Liver (tissue), 9 donors: Measurements from ENCODE around the gene SMAD7. TPM values are rescaled to one million over a fixed set of nuclear protein-coding genes. Genes with fewer than 3 reads are reported as not detected.

ENCODE experiments used
- DNase-seq: peaks from one replicate; pipeline ENCODE4 v3.0.0-alpha.2; 2017; ENCODE audit warnings: low spot score
- H3K27ac ChIP-seq, 2 donors: one replicate each; pipeline ENCODE4 v1.7.0; 2013; ENCODE audit warnings: inconsistent platforms in 2 of 2, low read length in 2 of 2, control low read depth in 1 of 2, low read depth in 1 of 2, mild to moderate bottlenecking in 1 of 2
- H3K27me3 ChIP-seq, 4 donors: one replicate each; pipeline versions ENCODE4 v1.6.1 to v1.7.0; 2013; ENCODE audit warnings: low read length in 3 of 4, inconsistent platforms in 1 of 4, mild to moderate bottlenecking in 1 of 4, moderate library complexity in 1 of 4; ENCODE audit not compliant: control insufficient read depth in 4 of 4, insufficient read depth in 4 of 4
- H3K36me3 ChIP-seq, 4 donors: one replicate each; pipeline versions ENCODE4 v1.6.1 to v1.7.0; 2013; ENCODE audit warnings: low read length in 3 of 4, mild to moderate bottlenecking in 3 of 4, low read depth in 1 of 4, moderate library complexity in 1 of 4; ENCODE audit not compliant: control insufficient read depth in 4 of 4, insufficient read depth in 3 of 4
- H3K4me1 ChIP-seq, 4 donors: one replicate each; pipeline versions ENCODE4 v1.6.1 to v1.7.0; 2013; ENCODE audit warnings: low read length in 3 of 4, mild to moderate bottlenecking in 3 of 4, moderate library complexity in 1 of 4; ENCODE audit not compliant: control insufficient read depth in 4 of 4, insufficient read depth in 4 of 4
- H3K4me3 ChIP-seq, 3 donors: one replicate each; pipeline versions ENCODE4 v1.6.1 to v1.7.0; 2013; ENCODE audit warnings: low read length in 3 of 3, control low read depth in 1 of 3, low read depth in 1 of 3, mild to moderate bottlenecking in 1 of 3
- H3K9ac ChIP-seq, 2 donors: one replicate each; pipeline ENCODE4 v1.7.0; 2013; ENCODE audit warnings: low read length in 2 of 2, mild to moderate bottlenecking in 2 of 2, moderate library complexity in 2 of 2, control low read depth in 1 of 2, low read depth in 1 of 2
- H3K9me3 ChIP-seq, 4 donors: one replicate each; pipeline versions ENCODE4 v1.6.1 to v1.7.0; 2013; ENCODE audit warnings: low read length in 3 of 4; ENCODE audit not compliant: control insufficient read depth in 4 of 4
- CTCF ChIP-seq: fragments of 150-350 bp; IDR thresholded peaks from 2 replicates; pipeline ENCODE4 v1.5.1; 2017; ENCODE audit warnings: improper control_type of control experiment, low read depth, low read length; ENCODE audit not compliant: missing input control
- EGR1 ChIP-seq, 2 donors: IDR thresholded peaks; 2 replicates each; pipeline ENCODE4 v1.6.1; 2016 to 2018; ENCODE audit warnings: antibody characterized with exemption in 2 of 2, low read depth in 2 of 2
- FOXA1 ChIP-seq: IDR thresholded peaks from 2 replicates; pipeline ENCODE4 v1.6.1; 2016; ENCODE audit warnings: antibody characterized with exemption
- FOXA2 ChIP-seq: IDR thresholded peaks from 2 replicates; pipeline ENCODE4 v1.6.1; 2016; ENCODE audit warnings: antibody characterized with exemption
- GABPA ChIP-seq, 2 donors: IDR thresholded peaks in 1 of 2; conservative IDR thresholded peaks in 1 of 2; 2 replicates each; pipeline ENCODE4 v1.6.1; 2016; ENCODE audit warnings: antibody characterized with exemption in 2 of 2, mild to moderate bottlenecking in 1 of 2, moderate library complexity in 1 of 2
- HNF4A ChIP-seq, 2 donors: conservative IDR thresholded peaks; 2 replicates each; pipeline ENCODE4 v1.6.1; 2016; ENCODE audit warnings: antibody characterized with exemption in 2 of 2, mild to moderate bottlenecking in 2 of 2
- HNF4G ChIP-seq: IDR thresholded peaks from 2 replicates; pipeline ENCODE4 v1.6.1; 2016; ENCODE audit warnings: antibody characterized with exemption
- JUND ChIP-seq, 2 donors: IDR thresholded peaks; 2 replicates each; pipeline ENCODE4 v1.6.1; 2016; ENCODE audit warnings: antibody characterized with exemption in 2 of 2
- NR2F2 ChIP-seq: IDR thresholded peaks from 2 replicates; pipeline ENCODE4 v1.6.1; 2016; ENCODE audit warnings: antibody characterized with exemption
- RAD21 ChIP-seq, 2 donors: IDR thresholded peaks; 2 replicates each; pipeline ENCODE4 v1.6.1; 2016; ENCODE audit warnings: antibody characterized with exemption in 2 of 2, mild to moderate bottlenecking in 2 of 2
- RXRA ChIP-seq, 2 donors: IDR thresholded peaks; 2 replicates each; pipeline ENCODE4 v1.6.1; 2017 to 2018; ENCODE audit warnings: antibody characterized with exemption in 2 of 2, mild to moderate bottlenecking in 1 of 2
- SP1 ChIP-seq: IDR thresholded peaks from 2 replicates; pipeline ENCODE4 v1.6.1; 2018; ENCODE audit warnings: antibody characterized with exemption, mild to moderate bottlenecking
- TAF1 ChIP-seq: conservative IDR thresholded peaks from 2 replicates; pipeline ENCODE4 v1.6.1; 2016; ENCODE audit warnings: antibody characterized with exemption, mild to moderate bottlenecking
- YY1 ChIP-seq: IDR thresholded peaks from 2 replicates; pipeline ENCODE4 v1.6.1; 2016; ENCODE audit warnings: antibody characterized with exemption, mild to moderate bottlenecking
- WGBS: extraction: QIAGEN DNeasy Blood & Tissue Kit; methylation state at CpG from one replicate; pipeline ENCODE4 v1.1.7; 2013; 5-methylcytosine and 5-hydroxymethylcytosine counted together
- polyA plus RNA-seq, 2 donors: library from polyadenylated mRNA; stranded (reverse) in 1 of 2; unstranded in 1 of 2; fragments of 200-250 nt in 1 of 2; fragments of >200 nt in 1 of 2; fragmentation: Nextera tagmentation in 1 of 2; extraction: Ambion mirVana in 1 of 2; gene quantifications; one replicate each; pipeline versions ENCODE4 v1.2.1 to v1.2.3, GENCODE V29; 2013 to 2015
- total RNA-seq, 2 donors: library from RNA; depleted of rRNA; stranded (reverse); fragments of >200 nt; gene quantifications; one replicate each; pipeline ENCODE4 v1.2.3, GENCODE V29; 2014
- TF ChIP-seq, protein P1 (sequence below): IDR thresholded peaks from 2 replicates; pipeline ENCODE4 v1.6.1; 2016; ENCODE audit warnings: antibody characterized with exemption, mild to moderate bottlenecking
- TF ChIP-seq, protein P2 (sequence below): IDR thresholded peaks from 2 replicates; pipeline ENCODE4 v1.6.1; 2016; ENCODE audit warnings: antibody characterized with exemption
- TF ChIP-seq, protein P3 (sequence below): IDR thresholded peaks from 2 replicates; pipeline ENCODE4 v1.6.1; 2016; ENCODE audit warnings: antibody characterized with exemption
- TF ChIP-seq, protein P4 (sequence below): IDR thresholded peaks from 2 replicates; pipeline ENCODE4 v1.6.1; 2016; ENCODE audit warnings: antibody characterized with exemption
- donor health status: healthy.
- donor health status: healthy.
- donor health status: healthy.
- donor health status: healthy.
- donor health status: healthy.

SMAD7 gene
- total and polyA plus RNA-seq, 4 donors: 3.2 to 11.8 (median 10.1) TPM

DNA sequence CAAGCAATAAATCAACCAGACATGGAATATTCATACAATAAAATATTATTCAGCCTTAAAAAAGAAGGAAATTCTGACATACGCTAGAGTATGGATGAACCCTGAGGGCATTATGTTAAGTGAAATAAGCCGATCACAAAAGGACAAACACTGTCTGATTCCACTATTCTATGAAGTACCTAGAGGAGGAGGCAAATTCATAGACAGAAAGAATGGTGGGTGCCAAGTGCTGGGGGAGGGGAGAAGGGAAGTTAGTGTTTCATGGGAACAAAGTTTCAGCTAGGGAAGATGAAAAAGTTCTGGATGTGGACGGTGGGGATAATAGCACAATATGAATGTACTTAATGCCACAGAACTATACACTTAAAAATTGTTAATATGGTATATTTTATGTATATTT lies 19.8 kb downstream of the SMAD7 start (continued):
- TF ChIP-seq, protein P1, sequence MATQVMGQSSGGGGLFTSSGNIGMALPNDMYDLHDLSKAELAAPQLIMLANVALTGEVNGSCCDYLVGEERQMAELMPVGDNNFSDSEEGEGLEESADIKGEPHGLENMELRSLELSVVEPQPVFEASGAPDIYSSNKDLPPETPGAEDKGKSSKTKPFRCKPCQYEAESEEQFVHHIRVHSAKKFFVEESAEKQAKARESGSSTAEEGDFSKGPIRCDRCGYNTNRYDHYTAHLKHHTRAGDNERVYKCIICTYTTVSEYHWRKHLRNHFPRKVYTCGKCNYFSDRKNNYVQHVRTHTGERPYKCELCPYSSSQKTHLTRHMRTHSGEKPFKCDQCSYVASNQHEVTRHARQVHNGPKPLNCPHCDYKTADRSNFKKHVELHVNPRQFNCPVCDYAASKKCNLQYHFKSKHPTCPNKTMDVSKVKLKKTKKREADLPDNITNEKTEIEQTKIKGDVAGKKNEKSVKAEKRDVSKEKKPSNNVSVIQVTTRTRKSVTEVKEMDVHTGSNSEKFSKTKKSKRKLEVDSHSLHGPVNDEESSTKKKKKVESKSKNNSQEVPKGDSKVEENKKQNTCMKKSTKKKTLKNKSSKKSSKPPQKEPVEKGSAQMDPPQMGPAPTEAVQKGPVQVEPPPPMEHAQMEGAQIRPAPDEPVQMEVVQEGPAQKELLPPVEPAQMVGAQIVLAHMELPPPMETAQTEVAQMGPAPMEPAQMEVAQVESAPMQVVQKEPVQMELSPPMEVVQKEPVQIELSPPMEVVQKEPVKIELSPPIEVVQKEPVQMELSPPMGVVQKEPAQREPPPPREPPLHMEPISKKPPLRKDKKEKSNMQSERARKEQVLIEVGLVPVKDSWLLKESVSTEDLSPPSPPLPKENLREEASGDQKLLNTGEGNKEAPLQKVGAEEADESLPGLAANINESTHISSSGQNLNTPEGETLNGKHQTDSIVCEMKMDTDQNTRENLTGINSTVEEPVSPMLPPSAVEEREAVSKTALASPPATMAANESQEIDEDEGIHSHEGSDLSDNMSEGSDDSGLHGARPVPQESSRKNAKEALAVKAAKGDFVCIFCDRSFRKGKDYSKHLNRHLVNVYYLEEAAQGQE: no peak
- no peak for TF ChIP-seq FOXA2
- TF ChIP-seq, protein P2, sequence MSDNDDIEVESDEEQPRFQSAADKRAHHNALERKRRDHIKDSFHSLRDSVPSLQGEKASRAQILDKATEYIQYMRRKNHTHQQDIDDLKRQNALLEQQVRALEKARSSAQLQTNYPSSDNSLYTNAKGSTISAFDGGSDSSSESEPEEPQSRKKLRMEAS: no peak
- TF ChIP-seq, protein P3, sequence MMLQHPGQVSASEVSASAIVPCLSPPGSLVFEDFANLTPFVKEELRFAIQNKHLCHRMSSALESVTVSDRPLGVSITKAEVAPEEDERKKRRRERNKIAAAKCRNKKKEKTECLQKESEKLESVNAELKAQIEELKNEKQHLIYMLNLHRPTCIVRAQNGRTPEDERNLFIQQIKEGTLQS: no peak

GRCh38 chr18:48929941-48930713 lies 20.6 kb downstream of the SMAD7 start:
- 27% methylated on average over 20 of the region's 20 CpGs for WGBS
- peak; percentile 56 for DNase-seq
- H3K36me3 ChIP-seq: no peaks in the 10 kb centered on the region
- TF ChIP-seq RAD21 (IDR thresholded peaks at IDR 0.05) (peak; percentile 27 to 30), YY1 (peak; percentile 71), TAF1 (no peak), CTCF (no peak), FOXA2 (no peak), HNF4A (conservative IDR thresholded peaks at IDR 0.05) (peak; percentile 30 to 50), GABPA (IDR thresholded peaks at IDR 0.05 in 1 of 2, conservative IDR thresholded peaks at IDR 0.05 in 1 of 2) (no peak), JUND (IDR thresholded peaks at IDR 0.05) (no peak), EGR1 (IDR thresholded peaks at IDR 0.05; ENCODE audit: low read depth in 2 of 2) (no peak), NR2F2 (peak; percentile 81), RXRA (IDR thresholded peaks at IDR 0.05) (peak; percentile 27 to 75), SP1 (peak; percentile 63), HNF4G (no peak), FOXA1 (peak; percentile 6)
- TF ChIP-seq, protein P3: no peak
- TF ChIP-seq, protein P2: peak; percentile 66
- TF ChIP-seq, protein P4, sequence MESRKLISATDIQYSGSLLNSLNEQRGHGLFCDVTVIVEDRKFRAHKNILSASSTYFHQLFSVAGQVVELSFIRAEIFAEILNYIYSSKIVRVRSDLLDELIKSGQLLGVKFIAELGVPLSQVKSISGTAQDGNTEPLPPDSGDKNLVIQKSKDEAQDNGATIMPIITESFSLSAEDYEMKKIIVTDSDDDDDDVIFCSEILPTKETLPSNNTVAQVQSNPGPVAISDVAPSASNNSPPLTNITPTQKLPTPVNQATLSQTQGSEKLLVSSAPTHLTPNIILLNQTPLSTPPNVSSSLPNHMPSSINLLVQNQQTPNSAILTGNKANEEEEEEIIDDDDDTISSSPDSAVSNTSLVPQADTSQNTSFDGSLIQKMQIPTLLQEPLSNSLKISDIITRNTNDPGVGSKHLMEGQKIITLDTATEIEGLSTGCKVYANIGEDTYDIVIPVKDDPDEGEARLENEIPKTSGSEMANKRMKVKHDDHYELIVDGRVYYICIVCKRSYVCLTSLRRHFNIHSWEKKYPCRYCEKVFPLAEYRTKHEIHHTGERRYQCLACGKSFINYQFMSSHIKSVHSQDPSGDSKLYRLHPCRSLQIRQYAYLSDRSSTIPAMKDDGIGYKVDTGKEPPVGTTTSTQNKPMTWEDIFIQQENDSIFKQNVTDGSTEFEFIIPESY: peak; percentile 37
- TF ChIP-seq, protein P1: peak; percentile 66
- peak overlapping the region; percentile 91 to 93 for H3K27ac ChIP-seq
- H3K4me3 ChIP-seq: peak overlapping the region in 1 of 3 donors; percentile 3
- H3K27me3 ChIP-seq: no peaks in the 10 kb centered on the region
- H3K9me3 ChIP-seq: no peaks in the 10 kb centered on the region
- peaks cover 42 to 97% (median 89%) of the 10 kb centered on the region in 4 donors for H3K4me1 ChIP-seq
- H3K9ac ChIP-seq: peak overlapping the region in 1 of 2 donors; percentile 47
